Tibial nerve (tissue), 4 donors: ENCODE data around the gene OSBPL5. TPM values are rescaled to one million over a fixed set of nuclear protein-coding genes. Genes with fewer than 3 reads are reported as not detected.

Experiments
- DNase-seq, 2 donors: peaks; one replicate each; pipeline ENCODE4 v3.0.0-alpha.2; 2019; ENCODE audit warnings: low spot score in 2 of 2
- H3K27ac ChIP-seq, 4 donors: fragments of 200-600 bp; sonication (generic) in 3 of 4; one replicate each; pipeline ENCODE4 v1.5.1; 2017 to 2019; ENCODE audit warnings: mild to moderate bottlenecking in 1 of 4
- H3K27me3 ChIP-seq, 2 donors: fragments of 200-600 bp; sonication (generic) in 1 of 2; one replicate each; pipeline versions ENCODE4 v1.5.1 to v1.6.0; 2017 to 2019
- H3K36me3 ChIP-seq, 3 donors: fragments of 200-600 bp; sonication (generic); one replicate each; pipeline ENCODE4 v1.5.1; 2018 to 2019
- H3K4me1 ChIP-seq, 4 donors: fragments of 200-600 bp; sonication (generic) in 3 of 4; one replicate each; pipeline ENCODE4 v1.5.1; 2017 to 2019
- H3K4me3 ChIP-seq, 4 donors: fragments of 200-600 bp; sonication (generic) in 3 of 4; one replicate each; pipeline ENCODE4 v1.5.1; 2017 to 2019; ENCODE audit warnings: mild to moderate bottlenecking in 1 of 4, moderate library complexity in 1 of 4
- H3K9me3 ChIP-seq, 4 donors: fragments of 200-600 bp; sonication (generic) in 3 of 4; one replicate each; pipeline ENCODE4 v1.5.1; 2017 to 2019
- EP300 ChIP-seq, 2 donors: sonication (generic); formaldehyde crosslinking; IDR thresholded peaks; one replicate each; pipeline ENCODE4 v1.6.1; 2017; ENCODE audit warnings: antibody characterized with exemption in 2 of 2, mild to moderate bottlenecking in 1 of 2
- POLR2A ChIP-seq, 2 donors: fragments of 450-650 bp; IDR thresholded peaks; one replicate each; pipeline ENCODE4 v1.6.1; 2017; ENCODE audit warnings: antibody characterized with exemption in 2 of 2, mild to moderate bottlenecking in 2 of 2, moderate library complexity in 2 of 2
- WGBS, 2 donors: methylation state at CpG; one replicate each; pipeline ENCODE4 v1.1.5; 2018; 5-methylcytosine and 5-hydroxymethylcytosine counted together
- total RNA-seq, 4 donors: library from RNA; depleted of rRNA; stranded (reverse); fragments of >200 nt; gene quantifications; one replicate each; pipeline ENCODE4 v1.1.0, GENCODE V29; 2016
- TF ChIP-seq, protein P1 (sequence below), 5 experiments: fragments of 200-600 bp in 3 of 5; fragments of 450-650 bp in 2 of 5; sonication (generic) in 3 of 5; IDR thresholded peaks; one replicate each; pipeline ENCODE4 v1.5.1; 2016 to 2019; ENCODE audit warnings: antibody characterized with exemption in 5 of 5, mild to moderate bottlenecking in 3 of 5, moderate library complexity in 2 of 5

The OSBPL5 gene
- total RNA-seq, 4 donors from 2014 or later: 58.8 to 168 (median 106) TPM

GRCh38 chr11:3193373-3194015, 28.4 kb upstream of the OSBPL5 start:
- Histone ChIP-seq H3K36me3 (no peaks in the 10 kb centered on the region), H3K9me3 (no peaks in the 10 kb centered on the region), H3K4me3 (no peak overlapping the region), H3K27ac (no peak overlapping the region), H3K27me3 (peaks cover 0 to 16% of the 10 kb centered on the region in 2 donors), H3K4me1 (no peaks in the 10 kb centered on the region)
- no peak for DNase-seq
- TF ChIP-seq POLR2A (IDR thresholded peaks at IDR 0.05) (no peak), EP300 (IDR thresholded peaks at IDR 0.05) (no peak)
- TF ChIP-seq, protein P1, sequence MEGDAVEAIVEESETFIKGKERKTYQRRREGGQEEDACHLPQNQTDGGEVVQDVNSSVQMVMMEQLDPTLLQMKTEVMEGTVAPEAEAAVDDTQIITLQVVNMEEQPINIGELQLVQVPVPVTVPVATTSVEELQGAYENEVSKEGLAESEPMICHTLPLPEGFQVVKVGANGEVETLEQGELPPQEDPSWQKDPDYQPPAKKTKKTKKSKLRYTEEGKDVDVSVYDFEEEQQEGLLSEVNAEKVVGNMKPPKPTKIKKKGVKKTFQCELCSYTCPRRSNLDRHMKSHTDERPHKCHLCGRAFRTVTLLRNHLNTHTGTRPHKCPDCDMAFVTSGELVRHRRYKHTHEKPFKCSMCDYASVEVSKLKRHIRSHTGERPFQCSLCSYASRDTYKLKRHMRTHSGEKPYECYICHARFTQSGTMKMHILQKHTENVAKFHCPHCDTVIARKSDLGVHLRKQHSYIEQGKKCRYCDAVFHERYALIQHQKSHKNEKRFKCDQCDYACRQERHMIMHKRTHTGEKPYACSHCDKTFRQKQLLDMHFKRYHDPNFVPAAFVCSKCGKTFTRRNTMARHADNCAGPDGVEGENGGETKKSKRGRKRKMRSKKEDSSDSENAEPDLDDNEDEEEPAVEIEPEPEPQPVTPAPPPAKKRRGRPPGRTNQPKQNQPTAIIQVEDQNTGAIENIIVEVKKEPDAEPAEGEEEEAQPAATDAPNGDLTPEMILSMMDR (IDR thresholded peaks at IDR 0.05): no peak
- WGBS, 2 donors: 66 to 75% methylated on average over 9 to 19 of the region's 19 CpGs

- no peak for DNase-seq
- WGBS, 2 donors: 78 to 81% methylated on average over 11 to 14 of the region's 14 CpGs
- no peak overlapping the region for H3K4me3 ChIP-seq
- no peaks in the 10 kb centered on the region for H3K9me3 ChIP-seq
- TF ChIP-seq POLR2A (IDR thresholded peaks at IDR 0.05): no peak
- TF ChIP-seq, protein P1 (IDR thresholded peaks at IDR 0.05): no peak
- TF ChIP-seq EP300 (IDR thresholded peaks at IDR 0.05): no peak
- no peak overlapping the region for H3K27ac ChIP-seq
- no peaks in the 10 kb centered on the region for H3K36me3 ChIP-seq
- peaks cover 0 to 22% of the 10 kb centered on the region in 2 donors for H3K27me3 ChIP-seq
- no peaks in the 10 kb centered on the region for H3K4me1 ChIP-seq
Observed at GRCh38 chr11:3192511-3193372, 27.6 kb upstream of the OSBPL5 start.

DNA sequence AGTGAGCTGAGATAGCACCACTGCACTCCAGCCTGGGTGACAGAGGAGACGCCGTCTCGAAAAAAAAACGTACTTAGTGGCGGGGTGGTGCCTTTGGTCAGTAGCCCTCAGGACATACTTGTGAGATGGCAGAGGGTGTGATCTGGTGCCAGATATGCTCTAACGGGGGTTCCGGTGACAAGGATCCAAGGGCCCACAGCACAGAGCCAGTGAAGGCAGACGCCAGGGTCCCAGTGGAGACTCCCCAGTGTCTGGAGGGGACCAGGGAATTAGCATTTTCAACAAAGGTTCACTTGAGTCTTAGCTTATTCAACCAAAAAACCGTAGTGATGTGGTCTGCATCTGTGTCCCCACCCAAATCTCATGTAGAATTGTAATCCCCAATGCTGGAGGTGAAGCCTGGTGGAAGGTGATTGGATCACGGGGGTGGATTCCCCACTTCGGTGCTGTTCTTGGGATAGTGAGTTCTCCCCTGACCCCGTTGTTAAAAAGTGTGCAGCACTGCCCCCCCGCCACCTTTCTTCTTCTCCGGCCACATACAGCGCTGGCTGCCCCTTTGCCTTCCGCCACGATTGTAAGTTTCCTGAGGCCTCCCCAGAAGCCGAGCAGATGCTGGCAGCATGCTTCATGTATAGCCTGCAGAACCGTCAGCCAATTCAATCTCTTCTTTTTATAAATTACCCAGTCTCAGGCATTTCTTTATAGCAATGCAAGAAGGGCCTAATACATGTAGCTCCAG, 26.6 kb upstream of the OSBPL5 start:
- H3K4me3 ChIP-seq: no peak overlapping the region
- H3K27me3 ChIP-seq: peaks cover 0 to 21% of the 10 kb centered on the region in 2 donors
- TF ChIP-seq, protein P1 (IDR thresholded peaks at IDR 0.05): no peak
- TF ChIP-seq EP300 (IDR thresholded peaks at IDR 0.05): no peak
- TF ChIP-seq POLR2A (IDR thresholded peaks at IDR 0.05): no peak
- WGBS, 2 donors: 88 to 95% methylated on average over 19 of the region's 19 CpGs
- no peak overlapping the region for H3K27ac ChIP-seq
- H3K9me3 ChIP-seq: no peaks in the 10 kb centered on the region
- no peaks in the 10 kb centered on the region for H3K4me1 ChIP-seq
- no peaks in the 10 kb centered on the region for H3K36me3 ChIP-seq
- DNase-seq: no peak

- 67 to 70% methylated on average over 6 of the region's 6 CpGs for WGBS, 2 donors
- Histone ChIP-seq H3K9me3 (no peaks in the 10 kb centered on the region), H3K36me3 (no peaks in the 10 kb centered on the region), H3K27ac (no peak overlapping the region), H3K27me3 (peaks cover 0 to 15% of the 10 kb centered on the region in 2 donors), H3K4me3 (no peak overlapping the region), H3K4me1 (no peaks in the 10 kb centered on the region)
- no peak for TF ChIP-seq POLR2A (IDR thresholded peaks at IDR 0.05)
- TF ChIP-seq EP300 (IDR thresholded peaks at IDR 0.05): no peak
- TF ChIP-seq, protein P1 (IDR thresholded peaks at IDR 0.05): no peak
- DNase-seq: no peak
Observed at GRCh38 chr11:3190600-3190999, 25.5 kb upstream of the OSBPL5 start.
